GM18867 (cell line): ENCODE data around the gene FANCC.

Experiments
- ATAC-seq: cut with Tn5 transposase; IDR thresholded peaks from one replicate; pipeline ENCODE4 v1.9.1; 2021; ENCODE audit warnings: mild to moderate bottlenecking, moderate library complexity; ENCODE audit not compliant: unreplicated experiment

FANCC gene

DNA sequence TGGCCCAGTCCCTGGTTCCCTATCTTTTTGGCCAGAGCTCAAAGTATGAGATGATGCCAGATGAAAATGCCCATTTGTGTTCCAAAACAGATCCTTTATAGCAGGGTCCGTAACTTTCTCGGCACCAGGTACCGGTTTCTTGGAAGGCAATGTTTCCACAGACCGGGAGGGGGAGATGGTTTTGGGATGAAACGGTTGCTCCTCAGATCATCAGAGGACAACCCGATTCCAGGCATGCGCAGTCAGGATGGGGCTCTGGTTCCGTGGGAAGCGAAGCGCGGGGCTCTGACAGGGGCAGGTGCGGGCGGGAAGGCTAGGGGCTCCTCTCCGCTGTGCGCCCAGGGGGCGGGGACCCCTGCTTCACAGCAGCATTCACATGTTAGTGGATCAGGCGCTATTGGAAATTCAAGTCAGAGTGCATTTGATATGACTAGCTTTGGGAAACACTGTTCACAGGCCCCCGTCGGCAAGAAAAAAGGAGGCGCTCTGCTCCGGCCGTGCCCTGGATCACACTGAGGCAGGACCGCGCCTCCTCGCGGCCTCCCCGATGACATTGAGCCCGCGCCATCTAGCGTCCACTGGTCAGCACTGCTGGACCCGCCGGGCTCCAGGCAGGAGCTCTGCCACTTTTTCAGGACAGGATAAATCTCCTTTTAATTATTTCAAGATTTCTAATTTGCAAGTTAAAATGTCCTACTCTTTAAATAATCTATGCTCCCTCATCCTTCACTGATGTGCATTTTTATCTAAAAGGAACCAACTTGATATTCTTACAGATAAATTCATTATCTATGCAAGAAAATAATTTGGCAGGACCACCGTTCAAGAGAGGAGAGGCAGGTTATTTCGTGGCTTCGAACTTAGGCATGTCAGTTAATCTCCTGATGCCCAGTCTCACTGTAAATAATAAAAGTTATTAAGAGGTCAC is 190.0 kb downstream of the FANCC start:
- ATAC-seq = peak; percentile 81

- no peak for ATAC-seq
Measured at GRCh38 chr9:95126739-95127138, 190.8 kb downstream of the FANCC start.

GRCh38 chr9:95125652-95126051 is 191.9 kb downstream of the FANCC start:
- ATAC-seq = no peak

DNA sequence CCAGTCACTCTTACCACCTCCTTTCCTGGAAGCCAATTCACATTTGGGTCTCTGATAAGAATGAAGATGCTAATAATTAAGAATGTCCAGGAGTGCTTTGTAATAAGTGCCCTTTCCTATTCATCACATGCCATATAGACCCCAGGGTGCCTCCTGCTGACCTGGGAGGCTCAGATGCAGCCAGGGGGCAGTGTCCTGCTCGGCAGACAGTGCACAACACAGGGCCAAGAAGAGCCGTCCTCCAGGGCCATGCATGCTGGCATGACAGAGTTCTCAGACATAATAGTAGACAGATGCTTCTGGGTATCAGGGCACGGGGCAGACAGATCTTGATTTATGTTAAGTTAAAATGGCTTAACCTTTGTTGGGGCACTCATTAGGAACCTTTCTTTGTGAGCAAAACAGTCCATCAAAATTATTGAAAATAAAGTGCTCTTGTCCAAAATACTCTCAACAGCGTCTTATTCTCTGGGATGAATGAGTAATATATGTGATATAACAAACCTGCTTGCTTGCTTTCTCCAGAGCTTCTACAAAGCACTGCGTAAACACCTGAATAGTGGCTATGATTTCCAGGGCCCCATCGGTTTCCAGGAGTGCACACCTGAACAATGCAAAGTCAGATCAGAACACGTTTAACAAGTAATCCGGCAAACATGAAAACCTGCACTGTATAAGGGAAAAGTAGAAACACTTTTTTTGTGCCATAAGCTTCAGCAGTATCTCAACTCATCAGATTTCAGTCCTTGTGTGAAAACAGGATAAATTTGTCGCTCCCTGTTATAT is 192.7 kb downstream of the FANCC start:
- no peak for ATAC-seq

DNA sequence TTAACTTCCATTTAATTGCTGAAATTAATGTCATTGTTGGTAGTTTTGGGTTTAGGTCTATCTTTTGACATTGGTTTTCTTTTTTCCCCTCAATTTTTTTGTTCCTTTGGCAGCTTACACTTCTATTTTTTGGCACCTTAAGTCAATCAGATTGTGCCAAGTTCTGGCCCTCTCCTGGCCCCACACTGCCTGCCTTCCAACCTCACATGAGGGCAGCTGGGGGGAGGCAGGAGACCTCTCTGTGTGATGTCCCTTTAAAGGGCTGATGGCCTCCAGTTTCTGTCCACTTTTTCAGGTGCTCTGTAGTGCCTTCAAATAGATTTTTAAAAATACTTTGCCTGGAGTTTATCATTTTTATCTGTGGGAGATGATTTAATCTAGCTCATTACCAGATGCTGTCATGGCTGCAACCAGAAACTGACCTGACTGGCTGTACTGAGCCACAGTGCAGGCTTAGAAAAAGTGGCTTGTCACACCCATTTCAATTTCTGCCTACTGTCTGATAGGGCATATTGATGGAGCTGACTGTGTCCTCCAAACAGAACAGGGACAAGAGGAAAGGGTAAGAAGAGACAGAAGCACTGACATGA is 196.6 kb downstream of the FANCC start:
- ATAC-seq = no peak

GRCh38 chr9:95118596-95118995 is 198.9 kb downstream of the FANCC start:
- no peak for ATAC-seq

DNA sequence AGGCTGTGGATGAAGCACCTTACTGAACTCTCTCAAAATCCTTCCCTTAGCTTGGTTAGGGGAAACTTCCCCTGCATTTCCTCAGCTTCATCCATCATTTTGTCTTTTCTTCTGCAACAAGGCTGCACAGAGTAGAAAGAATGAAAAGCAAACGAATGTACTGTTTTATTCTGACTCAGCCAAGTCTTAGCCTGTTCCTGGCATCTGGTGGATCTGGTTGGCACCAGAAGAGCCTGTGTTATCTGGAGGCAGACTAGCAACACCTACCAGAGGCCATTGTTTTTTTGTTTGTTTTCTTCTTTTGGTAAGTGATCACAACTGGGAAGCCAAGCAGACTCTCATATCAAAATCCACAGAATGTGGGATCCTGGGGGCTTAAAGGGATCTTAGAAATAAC is 200.7 kb downstream of the FANCC start:
- no peak for ATAC-seq

- ATAC-seq = no peak
Measured at GRCh38 chr9:95116002-95116807, 201.3 kb downstream of the FANCC start.

- ATAC-seq = no peak
Measured at GRCh38 chr9:95115104-95115503, 202.4 kb downstream of the FANCC start.

DNA sequence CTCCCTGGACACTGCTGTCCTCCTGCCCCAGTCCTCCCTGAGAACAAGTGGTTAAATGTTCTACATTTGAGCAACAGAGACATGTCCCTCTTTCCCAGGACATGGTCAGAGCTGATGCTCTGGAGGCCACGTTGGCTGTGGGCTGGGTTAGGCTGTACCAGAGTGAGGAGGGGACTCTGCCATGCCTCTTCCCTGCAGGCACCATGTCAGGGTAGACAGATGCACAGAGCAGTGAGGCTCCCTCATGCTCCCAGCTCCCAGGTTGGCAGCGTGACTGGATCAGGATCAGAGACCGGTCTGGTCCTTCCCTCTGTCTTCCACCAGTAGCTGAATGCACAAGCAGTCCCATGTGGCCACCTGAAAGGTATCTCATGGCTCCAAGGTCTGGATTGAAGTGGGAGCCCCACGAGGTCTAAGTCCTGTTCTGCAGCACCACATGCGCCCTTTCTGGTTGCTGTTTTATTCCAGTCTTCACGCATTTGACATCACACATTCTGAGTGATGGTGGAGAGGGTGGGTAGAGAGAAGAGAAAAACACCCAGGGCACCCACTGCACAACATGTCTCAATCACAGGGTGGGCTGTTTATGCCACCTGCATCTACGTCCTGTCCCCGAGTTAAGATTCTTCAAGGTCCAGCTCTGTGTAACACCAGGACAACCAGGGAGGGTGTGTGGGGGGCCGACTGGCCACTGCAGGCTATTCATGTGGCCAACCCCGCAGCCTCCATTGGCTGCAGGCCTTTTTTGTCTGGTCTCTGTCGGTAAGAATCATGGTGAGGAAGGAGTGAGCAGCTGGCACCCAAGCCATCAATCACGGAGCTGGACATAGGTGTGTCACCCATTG is 204.9 kb downstream of the FANCC start:
- ATAC-seq = no peak

- ATAC-seq = no peak
Measured at GRCh38 chr9:95111716-95112115, 205.8 kb downstream of the FANCC start.

GRCh38 chr9:95110921-95111525 is 206.5 kb downstream of the FANCC start:
- ATAC-seq = no peak

DNA sequence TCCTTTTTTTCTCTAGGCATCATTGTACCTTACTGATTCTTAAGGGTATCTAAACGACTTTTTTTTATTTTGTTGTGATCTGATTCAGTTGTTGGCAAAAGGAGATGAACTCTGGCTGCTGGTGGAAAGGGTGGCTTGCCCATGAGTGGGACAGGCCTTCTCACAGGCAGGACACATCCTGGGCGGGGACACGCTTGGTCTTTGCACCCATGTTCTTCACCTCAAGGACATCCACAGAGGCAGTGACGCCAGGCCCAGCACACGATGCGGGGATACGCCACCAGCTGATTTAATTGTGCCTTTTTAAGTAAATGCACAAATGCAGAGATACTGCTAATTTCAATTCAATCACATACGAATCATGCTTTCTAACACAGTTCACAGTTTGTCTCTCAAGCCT is 208.1 kb downstream of the FANCC start:
- ATAC-seq = no peak

DNA sequence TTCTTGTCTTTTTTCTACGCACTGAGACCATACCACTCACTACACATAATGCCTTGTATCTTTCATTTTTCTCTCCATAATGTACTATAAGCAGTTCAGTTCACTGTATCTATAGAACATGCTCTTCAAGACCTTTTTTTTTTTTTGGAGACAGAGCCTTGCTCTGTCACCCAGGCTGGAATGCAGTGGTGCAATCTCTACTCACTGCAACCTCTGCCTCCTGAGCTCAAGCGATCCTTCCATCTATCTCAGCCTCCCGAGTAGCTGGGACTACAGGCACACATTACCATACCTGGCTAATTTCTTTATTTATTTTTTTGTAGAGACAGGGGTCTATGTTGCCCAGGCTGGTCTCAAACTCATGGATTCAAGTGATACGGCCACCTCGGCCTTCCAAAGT is 208.7 kb downstream of the FANCC start:
- no peak for ATAC-seq

DNA sequence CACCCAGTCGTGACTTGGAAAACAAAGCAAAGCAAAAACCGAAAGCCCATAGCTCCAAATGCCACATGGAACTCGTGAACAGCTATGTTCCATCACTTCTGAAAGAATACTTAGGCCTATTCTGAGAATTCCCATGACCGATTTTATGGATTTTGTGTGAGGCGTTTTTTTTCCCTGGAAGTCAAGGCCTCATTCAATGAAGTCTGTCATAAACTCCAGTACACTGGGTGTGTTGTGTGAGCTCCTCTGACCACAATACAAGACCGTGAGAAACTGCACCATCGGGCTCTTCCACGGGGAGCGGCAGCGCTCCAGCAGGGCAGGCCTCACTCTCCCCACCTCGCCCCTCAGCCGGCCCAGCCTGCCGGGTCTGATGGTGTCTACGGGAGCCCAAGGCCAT is 209.5 kb downstream of the FANCC start:
- no peak for ATAC-seq

- ATAC-seq = no peak
Measured at GRCh38 chr9:95107001-95107749, 210.3 kb downstream of the FANCC start.

- ATAC-seq = no peak
Measured at GRCh38 chr9:95105519-95106287, 211.8 kb downstream of the FANCC start.

- ATAC-seq = no peak
Measured at GRCh38 chr9:95104980-95105379, 212.5 kb downstream of the FANCC start.
